ENCODE results near the gene FOCAD.

DNA sequence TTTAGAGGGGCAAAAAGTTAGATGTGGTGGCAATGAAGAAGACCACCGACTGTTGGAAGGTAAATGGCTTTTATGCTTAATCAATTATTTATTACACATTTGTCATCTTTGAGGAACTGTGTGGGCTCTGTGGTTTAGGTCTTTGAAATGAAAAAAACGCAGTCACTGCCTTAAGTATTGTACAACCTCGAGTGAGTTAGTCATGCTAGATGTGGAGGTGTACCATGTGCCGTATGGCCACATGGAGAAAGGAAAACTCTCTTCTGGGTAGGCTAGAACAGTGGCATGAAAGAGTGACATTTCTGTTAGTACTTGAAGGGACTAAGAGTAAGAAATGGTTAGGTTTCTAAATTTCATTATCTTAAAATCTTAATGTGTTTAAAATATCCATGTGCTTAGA is 181.3 kb downstream of the FOCAD start:
- TF ChIP-seq EGR1 (IDR thresholded peaks at IDR 0.05) (no peak), EP300 (IDR thresholded peaks at IDR 0.05; ENCODE audit: borderline replicate concordance) (no peak), USF1 (IDR thresholded peaks at IDR 0.05) (no peak), YY1 (IDR thresholded peaks at IDR 0.05; ENCODE audit: low read depth) (no peak), MAX (IDR thresholded peaks at IDR 0.05) (no peak), TCF12 (IDR thresholded peaks at IDR 0.05; ENCODE audit: low read depth) (no peak), ZBTB7A (IDR thresholded peaks at IDR 0.05; ENCODE audit: low read depth) (no peak), TAF1 (IDR thresholded peaks at IDR 0.05; ENCODE audit: low read depth) (no peak), CREB1 (IDR thresholded peaks at IDR 0.05; ENCODE audit: low read depth) (no peak), RAD21 (IDR thresholded peaks at IDR 0.05; ENCODE audit: low read depth) (no peak), CEBPB (IDR thresholded peaks at IDR 0.05) (no peak)
- TF ChIP-seq, protein P1, sequence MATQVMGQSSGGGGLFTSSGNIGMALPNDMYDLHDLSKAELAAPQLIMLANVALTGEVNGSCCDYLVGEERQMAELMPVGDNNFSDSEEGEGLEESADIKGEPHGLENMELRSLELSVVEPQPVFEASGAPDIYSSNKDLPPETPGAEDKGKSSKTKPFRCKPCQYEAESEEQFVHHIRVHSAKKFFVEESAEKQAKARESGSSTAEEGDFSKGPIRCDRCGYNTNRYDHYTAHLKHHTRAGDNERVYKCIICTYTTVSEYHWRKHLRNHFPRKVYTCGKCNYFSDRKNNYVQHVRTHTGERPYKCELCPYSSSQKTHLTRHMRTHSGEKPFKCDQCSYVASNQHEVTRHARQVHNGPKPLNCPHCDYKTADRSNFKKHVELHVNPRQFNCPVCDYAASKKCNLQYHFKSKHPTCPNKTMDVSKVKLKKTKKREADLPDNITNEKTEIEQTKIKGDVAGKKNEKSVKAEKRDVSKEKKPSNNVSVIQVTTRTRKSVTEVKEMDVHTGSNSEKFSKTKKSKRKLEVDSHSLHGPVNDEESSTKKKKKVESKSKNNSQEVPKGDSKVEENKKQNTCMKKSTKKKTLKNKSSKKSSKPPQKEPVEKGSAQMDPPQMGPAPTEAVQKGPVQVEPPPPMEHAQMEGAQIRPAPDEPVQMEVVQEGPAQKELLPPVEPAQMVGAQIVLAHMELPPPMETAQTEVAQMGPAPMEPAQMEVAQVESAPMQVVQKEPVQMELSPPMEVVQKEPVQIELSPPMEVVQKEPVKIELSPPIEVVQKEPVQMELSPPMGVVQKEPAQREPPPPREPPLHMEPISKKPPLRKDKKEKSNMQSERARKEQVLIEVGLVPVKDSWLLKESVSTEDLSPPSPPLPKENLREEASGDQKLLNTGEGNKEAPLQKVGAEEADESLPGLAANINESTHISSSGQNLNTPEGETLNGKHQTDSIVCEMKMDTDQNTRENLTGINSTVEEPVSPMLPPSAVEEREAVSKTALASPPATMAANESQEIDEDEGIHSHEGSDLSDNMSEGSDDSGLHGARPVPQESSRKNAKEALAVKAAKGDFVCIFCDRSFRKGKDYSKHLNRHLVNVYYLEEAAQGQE (IDR thresholded peaks at IDR 0.05; ENCODE audit: low read depth) = no peak

Data from Ishikawa (cell line).